ENCODE results near the gene AXDND1.
"Not testable (repeated sequence)": the region's sequence is repeated elsewhere in the genome, so short reads cannot be mapped to it uniquely, and the experiment has no call there.

Gene AXDND1

GRCh38 chr1:179366093-179366800 lies 476 bp downstream of the AXDND1 start:
- Histone ChIP-seq H3K9ac (ENCODE audit: low read length in 2 of 2) (peak overlapping the region; percentile 93 to 94), H3K4me3 (ENCODE audit: low read length in 2 of 2) (peak overlapping the region; percentile 88 to 89), H3K27me3 (ENCODE audit: control insufficient read depth in 1 of 2, insufficient read depth in 2 of 2, low read length in 2 of 2) (no peaks in the 10 kb centered on the region), H3K9me3 (ENCODE audit: control insufficient read depth in 2 of 2, low read length in 2 of 2) (no peaks in the 10 kb centered on the region), H3K4me1 (ENCODE audit: control insufficient read depth, insufficient read depth, low read length) (no peaks in the 10 kb centered on the region), H3K36me3 (ENCODE audit: control insufficient read depth in 2 of 2, insufficient read depth in 2 of 2, low read length in 2 of 2) (no peaks in the 10 kb centered on the region), H3K27ac (ENCODE audit: low read length) (peak overlapping the region; percentile 88)

- Histone ChIP-seq H3K4me1 (ENCODE audit: control insufficient read depth, insufficient read depth, low read length) (no peaks in the 10 kb centered on the region), H3K36me3 (ENCODE audit: control insufficient read depth in 2 of 2, insufficient read depth in 2 of 2, low read length in 2 of 2) (no peaks in the 10 kb centered on the region), H3K27ac (ENCODE audit: low read length) (no peak overlapping the region), H3K4me3 (ENCODE audit: low read length in 2 of 2) (no peak overlapping the region), H3K9ac (ENCODE audit: low read length in 2 of 2) (no peak overlapping the region), H3K27me3 (ENCODE audit: control insufficient read depth in 1 of 2, insufficient read depth in 2 of 2, low read length in 2 of 2) (no peaks in the 10 kb centered on the region), H3K9me3 (ENCODE audit: control insufficient read depth in 2 of 2, low read length in 2 of 2) (no peaks in the 10 kb centered on the region)
Observed at GRCh38 chr1:179369751-179370341, 4.1 kb downstream of the AXDND1 start.

- Histone ChIP-seq H3K4me1 (ENCODE audit: control insufficient read depth, insufficient read depth, low read length) (no peaks in the 10 kb centered on the region), H3K9ac (ENCODE audit: low read length in 2 of 2) (no peak overlapping the region), H3K27ac (ENCODE audit: low read length) (no peak overlapping the region), H3K9me3 (ENCODE audit: control insufficient read depth in 2 of 2, low read length in 2 of 2) (no peaks in the 10 kb centered on the region), H3K4me3 (ENCODE audit: low read length in 2 of 2) (no peak overlapping the region), H3K36me3 (ENCODE audit: control insufficient read depth in 2 of 2, insufficient read depth in 2 of 2, low read length in 2 of 2) (no peaks in the 10 kb centered on the region), H3K27me3 (ENCODE audit: control insufficient read depth in 1 of 2, insufficient read depth in 2 of 2, low read length in 2 of 2) (no peaks in the 10 kb centered on the region)
Observed at GRCh38 chr1:179372160-179372559, 6.4 kb downstream of the AXDND1 start.

GRCh38 chr1:179376223-179376622 lies 10.5 kb downstream of the AXDND1 start:
- H3K4me1 ChIP-seq (ENCODE audit: control insufficient read depth, insufficient read depth, low read length): no peaks in the 10 kb centered on the region
- no peak overlapping the region for H3K27ac ChIP-seq (ENCODE audit: low read length)
- H3K9ac ChIP-seq (ENCODE audit: low read length in 2 of 2): no peak overlapping the region
- no peaks in the 10 kb centered on the region for H3K36me3 ChIP-seq (ENCODE audit: control insufficient read depth in 2 of 2, insufficient read depth in 2 of 2, low read length in 2 of 2)
- no peak overlapping the region for H3K4me3 ChIP-seq (ENCODE audit: low read length in 2 of 2)
- no peaks in the 10 kb centered on the region for H3K9me3 ChIP-seq (ENCODE audit: control insufficient read depth in 2 of 2, low read length in 2 of 2)
- H3K27me3 ChIP-seq (ENCODE audit: control insufficient read depth in 1 of 2, insufficient read depth in 2 of 2, low read length in 2 of 2): no peaks in the 10 kb centered on the region

- Histone ChIP-seq H3K4me3 (ENCODE audit: low read length in 2 of 2) (no peak overlapping the region), H3K4me1 (ENCODE audit: control insufficient read depth, insufficient read depth, low read length) (no peaks in the 10 kb centered on the region), H3K36me3 (ENCODE audit: control insufficient read depth in 2 of 2, insufficient read depth in 2 of 2, low read length in 2 of 2) (no peaks in the 10 kb centered on the region), H3K9ac (ENCODE audit: low read length in 2 of 2) (no peak overlapping the region), H3K27me3 (ENCODE audit: control insufficient read depth in 1 of 2, insufficient read depth in 2 of 2, low read length in 2 of 2) (no peaks in the 10 kb centered on the region), H3K9me3 (ENCODE audit: control insufficient read depth in 2 of 2, low read length in 2 of 2) (no peaks in the 10 kb centered on the region), H3K27ac (ENCODE audit: low read length) (no peak overlapping the region)
Observed at GRCh38 chr1:179380299-179380698, 14.5 kb downstream of the AXDND1 start.

DNA sequence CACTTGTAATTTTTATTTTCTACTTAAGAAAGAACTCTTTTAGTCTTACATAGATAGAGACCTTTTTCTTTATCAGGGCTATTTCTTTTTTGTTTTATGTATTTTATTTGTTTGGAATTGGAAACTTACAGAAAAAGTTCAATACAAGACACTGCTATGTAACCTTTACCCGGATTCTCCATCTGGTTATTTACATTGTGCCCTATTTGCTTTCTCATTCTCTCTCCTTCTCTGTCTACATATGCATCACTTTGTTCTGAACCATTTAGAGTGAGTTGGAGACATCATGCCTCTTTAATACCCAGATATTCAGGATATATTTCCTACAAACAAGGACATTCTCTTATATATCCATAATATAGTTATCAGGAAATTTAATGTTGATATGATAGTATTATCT lies 18.3 kb downstream of the AXDND1 start:
- H3K27me3 ChIP-seq (ENCODE audit: control insufficient read depth in 1 of 2, insufficient read depth in 2 of 2, low read length in 2 of 2): no peaks in the 10 kb centered on the region
- no peaks in the 10 kb centered on the region for H3K9me3 ChIP-seq (ENCODE audit: control insufficient read depth in 2 of 2, low read length in 2 of 2)
- H3K9ac ChIP-seq (ENCODE audit: low read length in 2 of 2): no peak overlapping the region
- H3K27ac ChIP-seq (ENCODE audit: low read length): no peak overlapping the region
- H3K36me3 ChIP-seq (ENCODE audit: control insufficient read depth in 2 of 2, insufficient read depth in 2 of 2, low read length in 2 of 2): no peaks in the 10 kb centered on the region
- no peak overlapping the region for H3K4me3 ChIP-seq (ENCODE audit: low read length in 2 of 2)
- H3K4me1 ChIP-seq (ENCODE audit: control insufficient read depth, insufficient read depth, low read length): no peaks in the 10 kb centered on the region

- no peak overlapping the region for H3K4me3 ChIP-seq (ENCODE audit: low read length in 2 of 2)
- no peaks in the 10 kb centered on the region for H3K27me3 ChIP-seq (ENCODE audit: control insufficient read depth in 1 of 2, insufficient read depth in 2 of 2, low read length in 2 of 2)
- H3K9me3 ChIP-seq (ENCODE audit: control insufficient read depth in 2 of 2, low read length in 2 of 2): no peaks in the 10 kb centered on the region
- H3K9ac ChIP-seq (ENCODE audit: low read length in 2 of 2): no peak overlapping the region
- no peak overlapping the region for H3K27ac ChIP-seq (ENCODE audit: low read length)
- H3K36me3 ChIP-seq (ENCODE audit: control insufficient read depth in 2 of 2, insufficient read depth in 2 of 2, low read length in 2 of 2): no peaks in the 10 kb centered on the region
- no peaks in the 10 kb centered on the region for H3K4me1 ChIP-seq (ENCODE audit: control insufficient read depth, insufficient read depth, low read length)
Observed at GRCh38 chr1:179385510-179385909, 19.7 kb downstream of the AXDND1 start.

DNA sequence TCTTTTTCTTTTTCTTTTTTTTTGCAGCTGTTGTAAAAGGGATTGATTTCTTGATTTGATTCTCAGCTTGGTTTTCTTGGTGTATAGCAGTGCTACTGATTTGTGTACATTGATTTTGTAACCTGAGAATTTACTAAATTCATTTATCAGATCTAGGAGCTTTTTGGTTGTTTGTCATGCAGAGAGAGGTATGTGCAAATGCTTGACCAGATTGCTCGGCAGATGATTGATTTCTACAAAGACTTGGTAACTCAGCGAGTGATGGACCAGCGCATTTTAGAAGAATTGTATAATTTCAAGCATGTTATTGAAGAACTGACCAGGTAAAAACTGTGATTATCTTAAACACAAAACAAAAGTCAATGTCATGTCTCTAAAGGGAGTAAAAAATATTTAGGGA lies 27.9 kb downstream of the AXDND1 start:
- Histone ChIP-seq H3K27me3 (ENCODE audit: control insufficient read depth in 1 of 2, insufficient read depth in 2 of 2, low read length in 2 of 2) (no peaks in the 10 kb centered on the region), H3K27ac (ENCODE audit: low read length) (no peak overlapping the region), H3K4me1 (ENCODE audit: control insufficient read depth, insufficient read depth, low read length) (no peaks in the 10 kb centered on the region), H3K9ac (ENCODE audit: low read length in 2 of 2) (no peak overlapping the region), H3K4me3 (ENCODE audit: low read length in 2 of 2) (no peak overlapping the region), H3K9me3 (ENCODE audit: control insufficient read depth in 2 of 2, low read length in 2 of 2) (peaks cover 0 to 4% of the 10 kb centered on the region in 2 donors), H3K36me3 (ENCODE audit: control insufficient read depth in 2 of 2, insufficient read depth in 2 of 2, low read length in 2 of 2) (no peaks in the 10 kb centered on the region)

DNA sequence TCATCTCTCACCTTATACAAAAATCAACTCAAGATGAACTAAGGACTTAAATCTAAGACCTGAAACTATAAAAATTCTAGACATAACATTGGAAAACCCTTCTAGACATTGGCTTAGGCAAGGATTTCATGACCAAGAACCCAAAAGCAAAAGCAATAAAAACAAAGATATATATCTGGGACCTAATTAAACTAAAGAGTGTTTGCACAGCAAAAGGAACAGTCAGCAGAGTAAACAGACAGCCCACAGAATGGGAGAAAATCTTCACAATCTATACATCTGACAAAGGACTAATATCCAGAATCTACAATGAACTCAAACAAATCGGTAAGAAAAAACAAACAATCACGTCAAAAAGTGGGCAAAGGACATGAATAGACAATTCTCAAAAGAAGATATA lies 33.6 kb downstream of the AXDND1 start:
- not testable (repeated sequence) for H3K9me3 ChIP-seq (ENCODE audit: control insufficient read depth in 2 of 2, low read length in 2 of 2); H3K36me3 ChIP-seq (ENCODE audit: control insufficient read depth in 2 of 2, insufficient read depth in 2 of 2, low read length in 2 of 2)

GRCh38 chr1:179417760-179418159 lies 52.0 kb downstream of the AXDND1 start:
- H3K4me3 ChIP-seq (ENCODE audit: low read length in 2 of 2); H3K4me1 ChIP-seq (ENCODE audit: control insufficient read depth, insufficient read depth, low read length): not testable (repeated sequence)

More for the DNA sequence above, 33.6 kb downstream of the AXDND1 start:
- H3K27me3 ChIP-seq (ENCODE audit: control insufficient read depth in 1 of 2, insufficient read depth in 2 of 2, low read length in 2 of 2); H3K27ac ChIP-seq (ENCODE audit: low read length); H3K9ac ChIP-seq (ENCODE audit: low read length in 2 of 2); H3K4me1 ChIP-seq (ENCODE audit: control insufficient read depth, insufficient read depth, low read length); H3K4me3 ChIP-seq (ENCODE audit: low read length in 2 of 2): not testable (repeated sequence)

GRCh38 chr1:179418706-179419105 lies 52.9 kb downstream of the AXDND1 start:
- H3K36me3 ChIP-seq (ENCODE audit: control insufficient read depth in 2 of 2, insufficient read depth in 2 of 2, low read length in 2 of 2); H3K4me3 ChIP-seq (ENCODE audit: low read length in 2 of 2); H3K27ac ChIP-seq (ENCODE audit: low read length); H3K4me1 ChIP-seq (ENCODE audit: control insufficient read depth, insufficient read depth, low read length); H3K9me3 ChIP-seq (ENCODE audit: control insufficient read depth in 2 of 2, low read length in 2 of 2); H3K9ac ChIP-seq (ENCODE audit: low read length in 2 of 2); H3K27me3 ChIP-seq (ENCODE audit: control insufficient read depth in 1 of 2, insufficient read depth in 2 of 2, low read length in 2 of 2): not testable (repeated sequence)

More at GRCh38 chr1:179417760-179418159, 52.0 kb downstream of the AXDND1 start:
- H3K9ac ChIP-seq (ENCODE audit: low read length in 2 of 2); H3K9me3 ChIP-seq (ENCODE audit: control insufficient read depth in 2 of 2, low read length in 2 of 2); H3K27ac ChIP-seq (ENCODE audit: low read length); H3K27me3 ChIP-seq (ENCODE audit: control insufficient read depth in 1 of 2, insufficient read depth in 2 of 2, low read length in 2 of 2); H3K36me3 ChIP-seq (ENCODE audit: control insufficient read depth in 2 of 2, insufficient read depth in 2 of 2, low read length in 2 of 2): not testable (repeated sequence)
